Upper lobe of left lung (tissue), 4 donors: ENCODE measurements around the gene PPP2R2B.

ENCODE experiments used
- EP300 ChIP-seq, 4 donors: sonication (generic); formaldehyde crosslinking; IDR thresholded peaks; one replicate each; pipeline ENCODE4 v1.5.1; 2017; ENCODE audit warnings: antibody characterized with exemption in 4 of 4, control low read depth in 2 of 4
- POLR2AphosphoS5 ChIP-seq, 2 donors: sonication (generic); formaldehyde crosslinking; IDR thresholded peaks; one replicate each; pipeline ENCODE4 v1.5.1; 2017; ENCODE audit warnings: antibody characterized with exemption in 2 of 2
- TF ChIP-seq, protein P1 (sequence below), 6 experiments: fragments of 450-650 bp in 4 of 6; fragments of 200-600 bp in 2 of 6; sonication (generic) in 2 of 6; IDR thresholded peaks; one replicate each; pipeline ENCODE4 v1.5.1; 2016 to 2019; ENCODE audit warnings: antibody characterized with exemption in 6 of 6

- TF ChIP-seq, protein P1, sequence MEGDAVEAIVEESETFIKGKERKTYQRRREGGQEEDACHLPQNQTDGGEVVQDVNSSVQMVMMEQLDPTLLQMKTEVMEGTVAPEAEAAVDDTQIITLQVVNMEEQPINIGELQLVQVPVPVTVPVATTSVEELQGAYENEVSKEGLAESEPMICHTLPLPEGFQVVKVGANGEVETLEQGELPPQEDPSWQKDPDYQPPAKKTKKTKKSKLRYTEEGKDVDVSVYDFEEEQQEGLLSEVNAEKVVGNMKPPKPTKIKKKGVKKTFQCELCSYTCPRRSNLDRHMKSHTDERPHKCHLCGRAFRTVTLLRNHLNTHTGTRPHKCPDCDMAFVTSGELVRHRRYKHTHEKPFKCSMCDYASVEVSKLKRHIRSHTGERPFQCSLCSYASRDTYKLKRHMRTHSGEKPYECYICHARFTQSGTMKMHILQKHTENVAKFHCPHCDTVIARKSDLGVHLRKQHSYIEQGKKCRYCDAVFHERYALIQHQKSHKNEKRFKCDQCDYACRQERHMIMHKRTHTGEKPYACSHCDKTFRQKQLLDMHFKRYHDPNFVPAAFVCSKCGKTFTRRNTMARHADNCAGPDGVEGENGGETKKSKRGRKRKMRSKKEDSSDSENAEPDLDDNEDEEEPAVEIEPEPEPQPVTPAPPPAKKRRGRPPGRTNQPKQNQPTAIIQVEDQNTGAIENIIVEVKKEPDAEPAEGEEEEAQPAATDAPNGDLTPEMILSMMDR (IDR thresholded peaks at IDR 0.05), result no peak
- TF ChIP-seq POLR2AphosphoS5 (IDR thresholded peaks at IDR 0.05) (no peak), EP300 (IDR thresholded peaks at IDR 0.05) (no peak)
Observed at GRCh38 chr5:146699138-146699537, 179.4 kb downstream of the PPP2R2B start.
